ENCODE results near the gene EPHA2.
"Not testable (repeated sequence)": the region's sequence is repeated elsewhere in the genome, so short reads cannot be mapped to it uniquely, and the experiment has no call there.

Gene EPHA2

GRCh38 chr1:16117936-16118335 is 37.9 kb downstream of the EPHA2 start:
- ATAC-seq: no peak

- ATAC-seq: no peak
Measured at GRCh38 chr1:16117369-16117768, 38.5 kb downstream of the EPHA2 start.

GRCh38 chr1:16116625-16117024 is 39.2 kb downstream of the EPHA2 start:
- no peak for ATAC-seq

GRCh38 chr1:16116002-16116401 is 39.9 kb downstream of the EPHA2 start:
- ATAC-seq: no peak

- no peak for ATAC-seq
Measured at GRCh38 chr1:16115468-16115983, 40.3 kb downstream of the EPHA2 start.

- ATAC-seq: no peak
Measured at GRCh38 chr1:16114527-16115467, 41.1 kb downstream of the EPHA2 start.

- no peak for ATAC-seq
Measured at GRCh38 chr1:16112596-16113555, 43.0 kb downstream of the EPHA2 start.

- no peak for ATAC-seq
Measured at GRCh38 chr1:16111771-16112595, 43.9 kb downstream of the EPHA2 start.

GRCh38 chr1:16110884-16111283 is 45.0 kb downstream of the EPHA2 start:
- no peak for ATAC-seq

- ATAC-seq: no peak
Measured at GRCh38 chr1:16110456-16110855, 45.4 kb downstream of the EPHA2 start.

GRCh38 chr1:16109571-16109970 is 46.3 kb downstream of the EPHA2 start:
- no peak for ATAC-seq

- not testable (repeated sequence) for ATAC-seq
Measured at GRCh38 chr1:16107039-16107438, 48.8 kb downstream of the EPHA2 start.

- no peak for ATAC-seq
Measured at GRCh38 chr1:16101623-16102022, 54.2 kb downstream of the EPHA2 start.

- no peak for ATAC-seq
Measured at GRCh38 chr1:16099412-16099811, 56.5 kb downstream of the EPHA2 start.

GRCh38 chr1:16095447-16095846 is 60.4 kb downstream of the EPHA2 start:
- ATAC-seq: no peak

- no peak for ATAC-seq
Measured at GRCh38 chr1:16094453-16095158, 61.3 kb downstream of the EPHA2 start.

GRCh38 chr1:16093611-16094010 is 62.3 kb downstream of the EPHA2 start:
- no peak for ATAC-seq

GRCh38 chr1:16092923-16093511 is 62.9 kb downstream of the EPHA2 start:
- ATAC-seq: no peak

GRCh38 chr1:16092097-16092922 is 63.6 kb downstream of the EPHA2 start:
- no peak for ATAC-seq

GRCh38 chr1:16091296-16091695 is 64.6 kb downstream of the EPHA2 start:
- no peak for ATAC-seq
